Stimulated activated naive CD4-positive, alpha-beta T cell (primary cell): ENCODE data around the gene CYP4F8.
"Not testable (repeated sequence)": the region's sequence is repeated elsewhere in the genome, so short reads cannot be mapped to it uniquely, and the experiment has no call there.

Source experiments
- DNase-seq, 6 experiments: peaks; one replicate each; lab custom pipeline; 2025; lab: John Stamatoyannopoulos, UW

The CYP4F8 gene

GRCh38 chr19:15644066-15644741 lies 29.2 kb downstream of the CYP4F8 start:
- DNase-seq, result no peak

DNA sequence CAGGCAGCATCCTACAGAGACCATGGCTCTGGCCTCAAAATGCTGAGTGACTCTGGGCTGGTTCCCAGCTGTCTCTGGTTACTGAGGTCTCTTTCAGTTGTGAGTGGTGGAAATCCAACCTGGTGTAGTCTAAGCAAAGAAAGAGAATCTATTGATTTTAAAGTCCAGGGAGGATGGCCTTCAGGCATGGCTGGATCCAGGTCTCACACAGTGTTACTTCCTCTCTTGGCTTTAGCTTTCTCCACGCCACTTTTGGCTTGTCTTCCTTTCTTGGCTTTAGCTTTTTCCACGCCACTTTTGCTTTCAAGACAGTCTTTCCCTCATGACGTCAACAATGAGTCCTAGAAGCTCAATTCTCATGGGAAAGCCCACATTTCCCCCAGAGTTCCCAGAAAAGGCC lies 29.8 kb downstream of the CYP4F8 start:
- no peak for DNase-seq

- DNase-seq, result no peak
Observed at GRCh38 chr19:15649526-15649925, 34.5 kb downstream of the CYP4F8 start.

- DNase-seq, result not testable (repeated sequence)
Observed at GRCh38 chr19:15650123-15650522, 35.1 kb downstream of the CYP4F8 start.

- DNase-seq, result no peak
Observed at GRCh38 chr19:15651791-15652190, 36.8 kb downstream of the CYP4F8 start.

DNA sequence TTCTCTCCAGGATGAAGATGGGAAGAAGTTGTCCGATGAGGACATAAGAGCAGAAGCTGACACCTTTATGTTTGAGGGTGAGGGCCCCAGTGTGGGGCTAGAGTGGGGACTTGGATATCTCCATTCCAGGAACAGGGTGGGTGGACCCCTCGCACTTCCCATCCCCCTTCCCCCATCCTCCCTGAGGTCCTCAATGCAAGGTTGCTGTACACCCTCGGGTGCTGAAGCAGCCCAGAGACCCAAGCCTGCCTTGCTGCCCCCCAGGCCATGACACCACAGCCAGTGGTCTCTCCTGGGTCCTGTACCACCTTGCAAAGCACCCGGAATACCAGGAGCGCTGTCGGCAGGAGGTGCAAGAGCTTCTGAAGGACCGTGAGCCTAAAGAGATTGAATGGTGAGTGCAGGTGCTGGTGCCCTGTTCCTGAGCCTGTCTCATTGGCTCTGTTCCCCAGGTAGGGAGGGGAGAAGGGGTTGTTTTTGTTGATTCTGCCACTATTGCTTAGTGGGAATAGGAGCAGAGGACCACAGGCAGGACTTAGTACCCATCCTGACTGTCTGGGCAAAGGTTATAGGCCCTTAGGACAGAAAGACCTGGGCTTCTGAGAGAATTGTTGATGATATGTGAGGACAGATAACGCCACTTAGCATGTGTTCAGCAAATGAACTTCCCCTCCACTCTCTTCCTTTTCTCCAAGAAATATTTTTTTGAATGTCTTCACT lies 37.7 kb downstream of the CYP4F8 start:
- DNase-seq, result no peak

DNA sequence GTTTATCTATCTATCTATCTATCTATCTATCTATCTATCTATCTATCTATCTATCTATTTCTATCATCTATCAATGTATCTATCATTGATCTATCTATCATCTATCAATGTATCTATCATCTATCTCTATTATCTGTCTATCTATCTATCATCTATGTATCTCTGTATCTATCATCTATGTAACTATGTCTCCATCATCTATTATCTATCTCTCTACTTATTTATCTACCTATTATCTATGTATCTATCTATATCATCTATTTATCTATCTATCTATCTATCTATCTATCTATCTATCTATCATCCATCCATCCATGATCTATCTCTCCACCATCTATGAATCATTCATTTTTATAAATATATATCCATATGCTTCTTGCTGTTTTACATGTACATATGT lies 41.4 kb downstream of the CYP4F8 start:
- no peak for DNase-seq

DNA sequence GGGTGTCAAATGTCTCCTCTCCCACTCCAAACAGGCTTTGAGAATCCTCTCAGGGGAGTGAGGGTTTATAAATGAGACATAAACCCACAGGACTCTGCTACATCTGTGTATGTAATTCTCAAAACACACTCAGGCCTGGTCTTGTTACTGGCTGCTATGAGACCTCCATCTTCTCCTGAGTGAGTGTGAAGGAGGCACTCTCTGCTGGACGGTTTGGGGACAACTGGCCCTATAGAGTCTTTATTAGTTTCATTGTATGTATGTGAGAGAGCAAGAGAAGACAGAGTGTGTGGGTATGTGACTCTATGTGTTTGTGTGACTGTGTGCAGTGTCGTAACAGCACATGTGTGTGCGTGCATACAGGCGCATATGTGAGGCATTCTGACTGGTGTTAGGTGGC lies 48.2 kb downstream of the CYP4F8 start:
- no peak for DNase-seq

DNA sequence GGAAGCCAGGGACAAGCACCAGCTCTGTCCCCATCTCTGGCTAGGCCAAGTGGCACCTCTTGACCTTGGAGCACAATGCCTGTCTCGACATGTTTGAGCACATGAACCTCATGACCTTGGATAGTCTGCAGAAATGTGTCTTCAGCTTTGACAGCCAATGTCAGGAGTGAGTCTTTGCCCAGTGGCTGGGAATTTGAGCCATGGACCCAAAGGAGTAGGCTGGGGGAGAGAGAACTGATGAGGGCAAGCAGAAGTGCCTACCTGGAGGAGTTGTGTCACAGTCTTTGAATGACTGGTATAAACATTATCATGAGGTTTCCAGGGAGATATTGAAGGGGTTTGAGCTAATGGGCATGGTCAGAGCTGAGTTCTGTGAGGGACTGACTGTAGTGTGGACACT lies 51.2 kb downstream of the CYP4F8 start:
- no peak for DNase-seq

DNA sequence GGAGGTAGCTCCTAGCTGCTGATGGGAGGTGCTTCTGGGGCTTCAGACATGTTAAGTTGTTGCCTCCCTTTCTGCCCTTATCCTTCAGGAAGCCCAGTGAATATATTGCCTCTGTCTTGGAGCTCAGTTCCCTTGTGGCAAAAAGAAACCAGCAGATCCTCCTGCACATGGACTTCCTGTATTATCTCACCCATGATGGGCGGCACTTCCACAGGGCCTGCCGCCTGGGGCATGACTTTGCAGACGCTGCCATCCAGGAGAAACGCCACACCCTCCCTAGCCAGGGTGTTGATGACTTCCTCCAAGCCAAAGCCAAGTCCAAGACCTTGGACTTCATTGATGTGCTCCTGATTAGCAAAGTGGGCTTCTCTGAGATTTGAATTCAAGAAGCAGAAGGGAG lies 51.9 kb downstream of the CYP4F8 start:
- no peak for DNase-seq

- DNase-seq, result no peak
Observed at GRCh38 chr19:15669440-15669839, 54.4 kb downstream of the CYP4F8 start.

- no peak for DNase-seq
Observed at GRCh38 chr19:15669891-15670290, 54.9 kb downstream of the CYP4F8 start.

- DNase-seq, result no peak
Observed at GRCh38 chr19:15671237-15671821, 56.3 kb downstream of the CYP4F8 start.

GRCh38 chr19:15671891-15672579 lies 57.0 kb downstream of the CYP4F8 start:
- no peak for DNase-seq

DNA sequence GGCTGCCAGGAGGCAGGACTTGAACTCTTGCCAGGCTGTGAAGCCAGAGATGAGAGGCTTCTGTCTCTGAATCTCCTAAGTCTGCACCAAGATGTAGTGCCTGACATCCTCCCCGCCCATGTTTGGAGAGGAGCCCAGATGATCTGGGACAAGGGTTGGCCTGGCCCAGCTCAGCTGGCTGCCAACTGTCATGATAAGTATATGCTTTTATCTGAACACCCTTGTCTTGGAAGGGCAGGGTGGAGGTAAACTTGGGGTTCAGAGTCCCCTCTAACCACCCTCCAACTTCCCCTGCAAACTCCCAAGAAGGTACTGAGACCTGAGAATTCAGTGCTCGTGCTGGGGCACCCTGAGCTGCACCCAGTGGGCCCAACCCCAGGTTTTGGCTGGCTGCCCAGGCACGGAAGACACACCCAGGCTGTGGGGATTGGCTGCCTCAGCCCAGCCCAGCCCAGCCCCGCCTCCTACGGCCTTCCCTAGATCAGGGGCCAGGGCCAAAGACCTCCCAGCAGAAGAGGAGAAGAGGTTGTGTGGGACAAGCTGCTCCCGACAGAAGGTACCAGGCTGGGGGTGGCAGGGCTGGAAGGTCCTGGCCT lies 57.7 kb downstream of the CYP4F8 start, which contains the start of gene CYP4F12:
CYP4F12 (plus strand) TSS at position 508 of the 596 bp plus-strand sequence. CDS start 443 bp downstream, outside the sequence.
- peak in 2 of 6 experiments; percentile 10 to 16 for DNase-seq

DNA sequence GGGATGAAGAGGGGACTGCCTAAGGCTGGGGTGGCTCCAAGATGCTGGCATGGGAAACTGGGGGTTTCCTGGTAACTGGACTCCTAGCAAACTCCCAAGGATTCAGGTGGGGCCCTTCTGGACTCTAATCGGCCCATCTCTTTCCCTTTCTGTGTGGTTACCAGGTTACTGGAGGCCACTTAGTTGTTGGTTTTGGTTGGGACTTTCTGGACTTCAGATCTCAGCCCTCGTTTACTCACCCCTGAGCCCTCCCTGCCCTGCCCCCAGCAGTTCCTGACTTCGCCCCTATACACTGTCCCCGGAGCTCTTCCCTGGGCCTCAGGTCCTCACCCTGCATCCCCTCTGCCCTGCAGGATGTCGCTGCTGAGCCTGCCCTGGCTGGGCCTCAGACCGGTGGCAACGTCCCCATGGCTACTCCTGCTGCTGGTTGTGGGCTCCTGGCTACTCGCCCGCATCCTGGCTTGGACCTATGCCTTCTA lies 58.2 kb downstream of the CYP4F8 start:
- no peak for DNase-seq

DNA sequence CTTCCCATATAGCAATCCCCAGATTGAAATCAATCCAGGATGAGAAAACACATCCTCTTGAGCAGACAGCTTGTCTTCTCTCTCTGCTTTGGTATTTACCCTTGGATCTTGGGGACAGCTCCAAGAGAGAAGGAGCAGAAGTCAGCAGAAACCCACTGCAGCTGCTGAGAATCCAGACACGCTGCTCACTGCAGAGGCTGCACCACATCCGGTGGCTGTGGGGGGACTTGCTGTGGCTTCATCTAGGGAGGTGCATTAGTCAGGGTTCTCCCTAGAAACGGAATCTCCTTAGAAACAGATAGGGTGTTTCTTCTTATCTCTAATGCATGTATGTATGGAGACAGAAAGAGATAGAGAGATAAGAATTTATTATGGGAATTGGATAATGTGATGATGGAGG lies 60.5 kb downstream of the CYP4F8 start:
- peak in 1 of 6 experiments; percentile 4 for DNase-seq

GRCh38 chr19:15679089-15679488 lies 64.1 kb downstream of the CYP4F8 start:
- DNase-seq, result no peak

DNA sequence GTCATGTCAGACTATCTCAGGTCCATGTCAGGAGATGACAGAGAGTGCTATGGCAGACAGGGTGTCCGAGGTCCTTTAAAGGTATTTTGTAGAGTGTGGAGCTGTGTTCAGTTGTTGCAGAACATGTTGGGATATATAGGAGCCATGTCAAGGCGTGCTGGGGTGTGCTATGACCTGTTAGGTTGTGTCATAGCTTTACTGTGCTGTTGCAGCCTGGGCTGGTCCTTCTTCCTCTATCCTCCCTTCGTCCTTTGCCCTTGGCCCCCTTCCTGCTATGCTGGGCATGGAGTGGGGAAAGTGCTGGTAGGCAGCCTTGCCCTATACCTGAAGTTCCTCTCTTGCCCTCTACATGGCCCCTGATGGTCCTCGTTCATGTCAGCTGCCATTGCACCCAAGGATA lies 64.8 kb downstream of the CYP4F8 start:
- not testable (repeated sequence) for DNase-seq
